Measurements from ENCODE around the gene POU6F2.
"Not testable (repeated sequence)": the region's sequence is repeated elsewhere in the genome, so short reads cannot be mapped to it uniquely, and the experiment has no call there.

The POU6F2 gene

GRCh38 chr7:39186131-39186530 is 208.4 kb downstream of the POU6F2 start:
- no peak for DNase-seq

- no peak for DNase-seq
Measured at GRCh38 chr7:39186671-39187070, 209.0 kb downstream of the POU6F2 start.

- DNase-seq: no peak
Measured at GRCh38 chr7:39187130-39187529, 209.4 kb downstream of the POU6F2 start.

- DNase-seq: no peak
Measured at GRCh38 chr7:39192476-39192875, 214.8 kb downstream of the POU6F2 start.

- not testable (repeated sequence) for DNase-seq
Measured at GRCh38 chr7:39194388-39194787, 216.7 kb downstream of the POU6F2 start.

GRCh38 chr7:39195967-39196366 is 218.3 kb downstream of the POU6F2 start:
- no peak for DNase-seq

GRCh38 chr7:39197831-39198230 is 220.1 kb downstream of the POU6F2 start:
- DNase-seq: no peak

- DNase-seq: no peak
Measured at GRCh38 chr7:39198556-39198955, 220.8 kb downstream of the POU6F2 start.

- DNase-seq: no peak
Measured at GRCh38 chr7:39199006-39199405, 221.3 kb downstream of the POU6F2 start.

GRCh38 chr7:39199951-39200350 is 222.2 kb downstream of the POU6F2 start:
- DNase-seq: no peak

- DNase-seq: no peak
Measured at GRCh38 chr7:39202041-39202440, 224.3 kb downstream of the POU6F2 start.

GRCh38 chr7:39210362-39210761 is 232.7 kb downstream of the POU6F2 start:
- DNase-seq: no peak

- DNase-seq: no peak
Measured at GRCh38 chr7:39211581-39211980, 233.9 kb downstream of the POU6F2 start.

GRCh38 chr7:39212876-39213275 is 235.2 kb downstream of the POU6F2 start:
- no peak for DNase-seq

GRCh38 chr7:39217783-39218182 is 240.1 kb downstream of the POU6F2 start:
- DNase-seq: no peak

GRCh38 chr7:39219869-39220268 is 242.2 kb downstream of the POU6F2 start:
- no peak for DNase-seq

GRCh38 chr7:39221901-39222300 is 244.2 kb downstream of the POU6F2 start:
- DNase-seq: no peak

GRCh38 chr7:39228946-39229345 is 251.2 kb downstream of the POU6F2 start:
- no peak for DNase-seq

GRCh38 chr7:39233851-39234529 is 256.3 kb downstream of the POU6F2 start:
- no peak for DNase-seq

- no peak for DNase-seq
Measured at GRCh38 chr7:39238234-39238869, 260.6 kb downstream of the POU6F2 start.

GRCh38 chr7:39240864-39241263 is 263.2 kb downstream of the POU6F2 start:
- DNase-seq: no peak

- DNase-seq: no peak
Measured at GRCh38 chr7:39247576-39247975, 269.9 kb downstream of the POU6F2 start.

GRCh38 chr7:39248041-39248691 is 270.5 kb downstream of the POU6F2 start:
- DNase-seq: no peak

Data from hypothalamus (tissue), 51 donors.